Measurements from ENCODE around the gene RFX8.
"Not testable (repeated sequence)": the region's sequence is repeated elsewhere in the genome, so short reads cannot be mapped to it uniquely, and the experiment has no call there.

RFX8 gene

GRCh38 chr2:101509499-101510284 is 34.8 kb upstream of the RFX8 start:
- no peaks in the 10 kb centered on the region for H3K36me3 ChIP-seq (ENCODE audit: insufficient read depth, low read length)
- H3K27ac ChIP-seq (ENCODE audit: low read depth, low read length): no peak overlapping the region
- H3K9ac ChIP-seq (ENCODE audit: low read length): no peak overlapping the region
- H3K4me1 ChIP-seq (ENCODE audit: insufficient read depth, low read length): no peaks in the 10 kb centered on the region
- H3K4me3 ChIP-seq (ENCODE audit: low read depth in 1 of 2, low read length in 2 of 2): no peak overlapping the region
- no peaks in the 10 kb centered on the region for H3K27me3 ChIP-seq (ENCODE audit: control insufficient read depth in 1 of 2, insufficient read depth in 2 of 2, low read length in 2 of 2)
- H3K9me3 ChIP-seq (ENCODE audit: low read length): no peaks in the 10 kb centered on the region

- H3K27ac ChIP-seq (ENCODE audit: low read depth, low read length): no peak overlapping the region
- H3K4me1 ChIP-seq (ENCODE audit: insufficient read depth, low read length): no peaks in the 10 kb centered on the region
- no peaks in the 10 kb centered on the region for H3K27me3 ChIP-seq (ENCODE audit: control insufficient read depth in 1 of 2, insufficient read depth in 2 of 2, low read length in 2 of 2)
- H3K9ac ChIP-seq (ENCODE audit: low read length): no peak overlapping the region
- H3K9me3 ChIP-seq (ENCODE audit: low read length): no peaks in the 10 kb centered on the region
- H3K36me3 ChIP-seq (ENCODE audit: insufficient read depth, low read length): no peaks in the 10 kb centered on the region
- no peak overlapping the region for H3K4me3 ChIP-seq (ENCODE audit: low read depth in 1 of 2, low read length in 2 of 2)
Observed at GRCh38 chr2:101508636-101509035, 33.7 kb upstream of the RFX8 start.

GRCh38 chr2:101505276-101505675 is 30.4 kb upstream of the RFX8 start:
- not testable (repeated sequence) for H3K27me3 ChIP-seq (ENCODE audit: control insufficient read depth in 1 of 2, insufficient read depth in 2 of 2, low read length in 2 of 2); H3K36me3 ChIP-seq (ENCODE audit: insufficient read depth, low read length); H3K4me3 ChIP-seq (ENCODE audit: low read depth in 1 of 2, low read length in 2 of 2); H3K27ac ChIP-seq (ENCODE audit: low read depth, low read length); H3K9me3 ChIP-seq (ENCODE audit: low read length); H3K9ac ChIP-seq (ENCODE audit: low read length)
- H3K4me1 ChIP-seq (ENCODE audit: insufficient read depth, low read length): peaks cover 16% of the 10 kb centered on the region

- H3K36me3 ChIP-seq (ENCODE audit: insufficient read depth, low read length); H3K9ac ChIP-seq (ENCODE audit: low read length); H3K27me3 ChIP-seq (ENCODE audit: control insufficient read depth in 1 of 2, insufficient read depth in 2 of 2, low read length in 2 of 2); H3K4me3 ChIP-seq (ENCODE audit: low read depth in 1 of 2, low read length in 2 of 2); H3K9me3 ChIP-seq (ENCODE audit: low read length); H3K27ac ChIP-seq (ENCODE audit: low read depth, low read length): not testable (repeated sequence)
- peaks cover 22% of the 10 kb centered on the region for H3K4me1 ChIP-seq (ENCODE audit: insufficient read depth, low read length)
Observed at GRCh38 chr2:101504744-101505143, 29.8 kb upstream of the RFX8 start.

GRCh38 chr2:101502095-101502494 is 27.2 kb upstream of the RFX8 start:
- no peak overlapping the region for H3K4me3 ChIP-seq (ENCODE audit: low read depth in 1 of 2, low read length in 2 of 2)
- H3K9ac ChIP-seq (ENCODE audit: low read length): no peak overlapping the region
- no peaks in the 10 kb centered on the region for H3K27me3 ChIP-seq (ENCODE audit: control insufficient read depth in 1 of 2, insufficient read depth in 2 of 2, low read length in 2 of 2)
- no peak overlapping the region for H3K27ac ChIP-seq (ENCODE audit: low read depth, low read length)
- no peaks in the 10 kb centered on the region for H3K9me3 ChIP-seq (ENCODE audit: low read length)
- H3K36me3 ChIP-seq (ENCODE audit: insufficient read depth, low read length): no peaks in the 10 kb centered on the region
- H3K4me1 ChIP-seq (ENCODE audit: insufficient read depth, low read length): peaks cover 22% of the 10 kb centered on the region

GRCh38 chr2:101501443-101501842 is 26.5 kb upstream of the RFX8 start:
- Histone ChIP-seq H3K36me3 (ENCODE audit: insufficient read depth, low read length) (no peaks in the 10 kb centered on the region), H3K4me3 (ENCODE audit: low read depth in 1 of 2, low read length in 2 of 2) (no peak overlapping the region), H3K9me3 (ENCODE audit: low read length) (no peaks in the 10 kb centered on the region), H3K9ac (ENCODE audit: low read length) (no peak overlapping the region), H3K27ac (ENCODE audit: low read depth, low read length) (no peak overlapping the region), H3K27me3 (ENCODE audit: control insufficient read depth in 1 of 2, insufficient read depth in 2 of 2, low read length in 2 of 2) (no peaks in the 10 kb centered on the region), H3K4me1 (ENCODE audit: insufficient read depth, low read length) (peaks cover 22% of the 10 kb centered on the region)

GRCh38 chr2:101500860-101501259 is 25.9 kb upstream of the RFX8 start:
- Histone ChIP-seq H3K4me3 (ENCODE audit: low read depth in 1 of 2, low read length in 2 of 2) (no peak overlapping the region), H3K27ac (ENCODE audit: low read depth, low read length) (no peak overlapping the region)

GRCh38 chr2:101500180-101500579 is 25.3 kb upstream of the RFX8 start:
- Histone ChIP-seq H3K27me3 (ENCODE audit: control insufficient read depth in 1 of 2, insufficient read depth in 2 of 2, low read length in 2 of 2) (no peaks in the 10 kb centered on the region), H3K36me3 (ENCODE audit: insufficient read depth, low read length) (no peaks in the 10 kb centered on the region), H3K4me3 (ENCODE audit: low read depth in 1 of 2, low read length in 2 of 2) (no peak overlapping the region), H3K4me1 (ENCODE audit: insufficient read depth, low read length) (peaks cover 22% of the 10 kb centered on the region), H3K9ac (ENCODE audit: low read length) (no peak overlapping the region), H3K27ac (ENCODE audit: low read depth, low read length) (no peak overlapping the region), H3K9me3 (ENCODE audit: low read length) (no peaks in the 10 kb centered on the region)

More at GRCh38 chr2:101500860-101501259, 25.9 kb upstream of the RFX8 start:
- Histone ChIP-seq H3K9me3 (ENCODE audit: low read length) (no peaks in the 10 kb centered on the region), H3K27me3 (ENCODE audit: control insufficient read depth in 1 of 2, insufficient read depth in 2 of 2, low read length in 2 of 2) (no peaks in the 10 kb centered on the region), H3K4me1 (ENCODE audit: insufficient read depth, low read length) (peaks cover 22% of the 10 kb centered on the region), H3K36me3 (ENCODE audit: insufficient read depth, low read length) (no peaks in the 10 kb centered on the region), H3K9ac (ENCODE audit: low read length) (no peak overlapping the region)

GRCh38 chr2:101496279-101496678 is 21.4 kb upstream of the RFX8 start:
- no peaks in the 10 kb centered on the region for H3K27me3 ChIP-seq (ENCODE audit: control insufficient read depth in 1 of 2, insufficient read depth in 2 of 2, low read length in 2 of 2)
- no peak overlapping the region for H3K27ac ChIP-seq (ENCODE audit: low read depth, low read length)
- no peaks in the 10 kb centered on the region for H3K9me3 ChIP-seq (ENCODE audit: low read length)
- H3K4me1 ChIP-seq (ENCODE audit: insufficient read depth, low read length): peaks cover 13% of the 10 kb centered on the region
- H3K36me3 ChIP-seq (ENCODE audit: insufficient read depth, low read length): no peaks in the 10 kb centered on the region
- no peak overlapping the region for H3K9ac ChIP-seq (ENCODE audit: low read length)
- no peak overlapping the region for H3K4me3 ChIP-seq (ENCODE audit: low read depth in 1 of 2, low read length in 2 of 2)

GRCh38 chr2:101492936-101493473 is 18.1 kb upstream of the RFX8 start:
- no peaks in the 10 kb centered on the region for H3K36me3 ChIP-seq (ENCODE audit: insufficient read depth, low read length)
- no peak overlapping the region for H3K9ac ChIP-seq (ENCODE audit: low read length)
- no peak overlapping the region for H3K4me3 ChIP-seq (ENCODE audit: low read depth in 1 of 2, low read length in 2 of 2)
- no peak overlapping the region for H3K27ac ChIP-seq (ENCODE audit: low read depth, low read length)
- H3K4me1 ChIP-seq (ENCODE audit: insufficient read depth, low read length): no peaks in the 10 kb centered on the region
- no peaks in the 10 kb centered on the region for H3K27me3 ChIP-seq (ENCODE audit: control insufficient read depth in 1 of 2, insufficient read depth in 2 of 2, low read length in 2 of 2)
- H3K9me3 ChIP-seq (ENCODE audit: low read length): no peaks in the 10 kb centered on the region

GRCh38 chr2:101486994-101487393 is 12.1 kb upstream of the RFX8 start:
- Histone ChIP-seq H3K27me3 (ENCODE audit: control insufficient read depth in 1 of 2, insufficient read depth in 2 of 2, low read length in 2 of 2) (no peaks in the 10 kb centered on the region), H3K36me3 (ENCODE audit: insufficient read depth, low read length) (no peaks in the 10 kb centered on the region), H3K9ac (ENCODE audit: low read length) (no peak overlapping the region), H3K4me3 (ENCODE audit: low read depth in 1 of 2, low read length in 2 of 2) (no peak overlapping the region), H3K9me3 (ENCODE audit: low read length) (no peaks in the 10 kb centered on the region), H3K4me1 (ENCODE audit: insufficient read depth, low read length) (no peaks in the 10 kb centered on the region), H3K27ac (ENCODE audit: low read depth, low read length) (no peak overlapping the region)

- no peak overlapping the region for H3K9ac ChIP-seq (ENCODE audit: low read length)
- no peak overlapping the region for H3K27ac ChIP-seq (ENCODE audit: low read depth, low read length)
- H3K9me3 ChIP-seq (ENCODE audit: low read length): no peaks in the 10 kb centered on the region
- H3K4me1 ChIP-seq (ENCODE audit: insufficient read depth, low read length): no peaks in the 10 kb centered on the region
- no peaks in the 10 kb centered on the region for H3K27me3 ChIP-seq (ENCODE audit: control insufficient read depth in 1 of 2, insufficient read depth in 2 of 2, low read length in 2 of 2)
- H3K36me3 ChIP-seq (ENCODE audit: insufficient read depth, low read length): no peaks in the 10 kb centered on the region
- H3K4me3 ChIP-seq (ENCODE audit: low read depth in 1 of 2, low read length in 2 of 2): no peak overlapping the region
Observed at GRCh38 chr2:101486258-101486701, 11.4 kb upstream of the RFX8 start.
